ENCODE data around the gene KLHL20. TPM values are rescaled to one million over a fixed set of nuclear protein-coding genes. Genes with fewer than 3 reads are reported as not detected.
"Not testable (repeated sequence)": the region's sequence is repeated elsewhere in the genome, so short reads cannot be mapped to it uniquely, and the experiment has no call there.

Gene KLHL20
- total RNA-seq: 25.1 and 38.1 TPM in 2 replicates

GRCh38 chr1:173714759-173715537, at the start of gene KLHL20:
TSS of gene KLHL20 (plus strand) at chr1:173714981. CDS start at chr1:173716044, 1,063 bp downstream.
- peak; percentile 88 to 92 for DNase-seq (ENCODE audit: low read depth in 2 of 2)

- no peak for DNase-seq (ENCODE audit: low read depth in 2 of 2)
These were observed 48.1 kb upstream of the KLHL20 start for GRCh38 chr1:173666646-173667045.

GRCh38 chr1:173669491-173669941, 45.3 kb upstream of the KLHL20 start, which contains the start of gene ANKRD45:
TSS of gene ANKRD45 (minus strand) at chr1:173669851. CDS start at chr1:173659418, 10,433 bp downstream.
- DNase-seq (ENCODE audit: low read depth in 2 of 2): peak; percentile 3 to 50

- DNase-seq (ENCODE audit: low read depth in 2 of 2): not testable (repeated sequence)
These were observed 40.3 kb upstream of the KLHL20 start for GRCh38 chr1:173674496-173674895.

GRCh38 chr1:173680152-173680551, 34.6 kb upstream of the KLHL20 start:
- not testable (repeated sequence) for DNase-seq (ENCODE audit: low read depth in 2 of 2)

- no peak for DNase-seq (ENCODE audit: low read depth in 2 of 2)
These were observed 32.6 kb upstream of the KLHL20 start for GRCh38 chr1:173682184-173682583.

GRCh38 chr1:173683838-173684237, 30.9 kb upstream of the KLHL20 start:
- not testable (repeated sequence) for DNase-seq (ENCODE audit: low read depth in 2 of 2)

- not testable (repeated sequence) for DNase-seq (ENCODE audit: low read depth in 2 of 2)
These were observed 29.7 kb upstream of the KLHL20 start for GRCh38 chr1:173685121-173685520.

GRCh38 chr1:173688300-173688699, 26.5 kb upstream of the KLHL20 start:
- no peak for DNase-seq (ENCODE audit: low read depth in 2 of 2)

GRCh38 chr1:173693238-173693637, 21.5 kb upstream of the KLHL20 start:
- DNase-seq (ENCODE audit: low read depth in 2 of 2): no peak

GRCh38 chr1:173701299-173701698, 13.5 kb upstream of the KLHL20 start:
- not testable (repeated sequence) for DNase-seq (ENCODE audit: low read depth in 2 of 2)

- no peak for DNase-seq (ENCODE audit: low read depth in 2 of 2)
These were observed 12.0 kb upstream of the KLHL20 start for GRCh38 chr1:173702736-173703135.

- no peak for DNase-seq (ENCODE audit: low read depth in 2 of 2)
These were observed 9.7 kb upstream of the KLHL20 start for GRCh38 chr1:173705117-173705516.

- DNase-seq (ENCODE audit: low read depth in 2 of 2): no peak
These were observed 6.0 kb upstream of the KLHL20 start for GRCh38 chr1:173708787-173709186.

- no peak for DNase-seq (ENCODE audit: low read depth in 2 of 2)
These were observed 381 bp upstream of the KLHL20 start for GRCh38 chr1:173714441-173714758.

- no peak for DNase-seq (ENCODE audit: low read depth in 2 of 2)
These were observed 710 bp downstream of the KLHL20 start for GRCh38 chr1:173715538-173715844.

GRCh38 chr1:173717238-173717637, 2.5 kb downstream of the KLHL20 start:
- no peak for DNase-seq (ENCODE audit: low read depth in 2 of 2)

GRCh38 chr1:173731331-173731730, 16.6 kb downstream of the KLHL20 start:
- DNase-seq (ENCODE audit: low read depth in 2 of 2): not testable (repeated sequence)

GRCh38 chr1:173733912-173734311, 19.1 kb downstream of the KLHL20 start:
- no peak for DNase-seq (ENCODE audit: low read depth in 2 of 2)

- not testable (repeated sequence) for DNase-seq (ENCODE audit: low read depth in 2 of 2)
These were observed 21.3 kb downstream of the KLHL20 start for GRCh38 chr1:173736104-173736503.

- DNase-seq (ENCODE audit: low read depth in 2 of 2): no peak
These were observed 27.6 kb downstream of the KLHL20 start for GRCh38 chr1:173742203-173742886.

GRCh38 chr1:173744651-173745050, 29.9 kb downstream of the KLHL20 start:
- no peak for DNase-seq (ENCODE audit: low read depth in 2 of 2)

- no peak for DNase-seq (ENCODE audit: low read depth in 2 of 2)
These were observed 34.4 kb downstream of the KLHL20 start for GRCh38 chr1:173749137-173749536.

Data from lung microvascular endothelial cell (primary cell).